ENCODE data around the gene DPP9.
"Not testable (repeated sequence)": the region's sequence is repeated elsewhere in the genome, so short reads cannot be mapped to it uniquely, and the experiment has no call there.

The DPP9 gene

DNA sequence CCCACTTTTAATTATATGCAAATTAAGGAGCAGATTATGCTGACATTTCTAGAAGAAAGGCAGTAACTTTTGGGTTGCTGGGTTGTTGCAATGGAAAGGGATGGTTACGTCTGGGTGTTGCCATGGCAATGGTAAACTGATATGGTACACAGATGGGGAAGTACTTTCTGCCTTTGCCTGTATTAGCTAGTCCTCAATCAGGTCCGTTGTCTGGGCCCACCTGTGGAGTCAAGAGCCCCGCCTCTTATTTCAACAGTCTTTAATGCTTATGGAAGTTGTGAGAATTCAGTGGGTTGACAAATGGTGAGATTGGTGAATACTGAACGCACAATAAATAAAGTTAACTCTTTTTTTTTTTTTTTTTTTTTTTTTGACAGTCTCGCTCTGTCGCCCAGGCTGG is 30.6 kb upstream of the DPP9 start:
- no peak overlapping the region for H3K9ac ChIP-seq (ENCODE audit: low read length)
- no peak overlapping the region for H3K27ac ChIP-seq (ENCODE audit: low read length)
- peaks cover 8% of the 10 kb centered on the region for H3K27me3 ChIP-seq (ENCODE audit: control insufficient read depth, insufficient read depth, low read length)
- no peaks in the 10 kb centered on the region for H3K9me3 ChIP-seq (ENCODE audit: control insufficient read depth, low read depth, low read length)
- no peaks in the 10 kb centered on the region for H3K36me3 ChIP-seq (ENCODE audit: control insufficient read depth, low read depth, low read length)
- H3K4me1 ChIP-seq (ENCODE audit: control insufficient read depth, low read depth, low read length) = no peaks in the 10 kb centered on the region
- H3K4me3 ChIP-seq (ENCODE audit: low read length) = no peak overlapping the region

DNA sequence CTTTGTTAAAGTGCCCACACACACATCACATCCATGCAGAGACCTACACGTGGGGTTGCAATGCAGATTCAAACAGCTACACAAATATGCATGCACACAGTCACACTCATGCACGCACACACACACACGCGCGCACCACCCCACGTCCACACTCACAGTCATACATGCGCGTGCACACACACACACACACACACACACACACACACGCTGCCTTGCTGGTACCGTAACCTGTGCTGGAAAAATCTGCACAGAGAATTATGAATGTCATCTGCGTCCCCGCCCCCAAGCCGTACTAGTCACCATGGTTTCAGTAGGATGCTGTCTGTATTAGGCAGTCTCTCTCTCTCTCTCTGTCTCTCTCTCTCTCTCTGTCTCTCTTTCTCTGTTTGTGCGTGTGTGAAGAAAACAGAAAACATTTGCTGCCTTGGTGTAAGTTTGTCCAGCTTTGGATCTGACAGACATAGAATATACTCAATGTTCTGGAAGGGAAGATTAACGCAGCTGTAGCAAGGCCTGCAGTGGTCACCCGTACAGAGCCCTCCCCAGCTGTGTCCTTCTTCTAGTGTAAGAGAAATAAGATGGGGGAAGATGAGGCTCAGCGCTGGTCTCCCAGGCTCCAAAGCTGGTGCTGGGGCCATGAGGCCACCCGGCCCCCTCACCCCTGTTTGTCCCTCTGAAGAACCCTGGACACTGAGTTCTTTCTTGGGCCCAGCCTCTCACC is 26.4 kb upstream of the DPP9 start:
- H3K27me3 ChIP-seq (ENCODE audit: control insufficient read depth, insufficient read depth, low read length) = no peaks in the 10 kb centered on the region
- no peak overlapping the region for H3K27ac ChIP-seq (ENCODE audit: low read length)
- H3K36me3 ChIP-seq (ENCODE audit: control insufficient read depth, low read depth, low read length) = no peaks in the 10 kb centered on the region
- H3K4me3 ChIP-seq (ENCODE audit: low read length) = no peak overlapping the region
- no peak overlapping the region for H3K9ac ChIP-seq (ENCODE audit: low read length)
- no peaks in the 10 kb centered on the region for H3K9me3 ChIP-seq (ENCODE audit: control insufficient read depth, low read depth, low read length)
- no peaks in the 10 kb centered on the region for H3K4me1 ChIP-seq (ENCODE audit: control insufficient read depth, low read depth, low read length)

DNA sequence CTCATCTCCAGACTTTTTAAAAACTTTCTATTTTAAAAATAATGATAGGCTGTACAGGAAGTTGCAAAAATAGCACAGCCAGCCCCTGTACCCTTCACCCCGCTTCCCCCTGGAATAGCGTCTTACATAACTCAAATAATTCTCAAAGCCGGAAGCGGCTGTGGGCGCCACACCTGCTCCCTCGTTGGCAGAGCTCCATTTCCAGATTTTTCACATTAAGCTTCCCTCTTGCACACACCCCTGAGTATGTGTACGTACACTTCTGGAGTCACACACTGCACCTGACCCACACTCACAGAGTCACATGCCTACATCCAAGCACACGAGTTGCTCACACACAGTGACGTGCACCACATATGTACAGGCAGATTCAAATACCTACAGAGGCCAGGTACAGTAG is 24.9 kb upstream of the DPP9 start:
- Histone ChIP-seq H3K36me3 (ENCODE audit: control insufficient read depth, low read depth, low read length) (no peaks in the 10 kb centered on the region), H3K4me3 (ENCODE audit: low read length) (no peak overlapping the region), H3K9me3 (ENCODE audit: control insufficient read depth, low read depth, low read length) (no peaks in the 10 kb centered on the region), H3K27me3 (ENCODE audit: control insufficient read depth, insufficient read depth, low read length) (no peaks in the 10 kb centered on the region), H3K27ac (ENCODE audit: low read length) (no peak overlapping the region), H3K4me1 (ENCODE audit: control insufficient read depth, low read depth, low read length) (no peaks in the 10 kb centered on the region), H3K9ac (ENCODE audit: low read length) (no peak overlapping the region)

DNA sequence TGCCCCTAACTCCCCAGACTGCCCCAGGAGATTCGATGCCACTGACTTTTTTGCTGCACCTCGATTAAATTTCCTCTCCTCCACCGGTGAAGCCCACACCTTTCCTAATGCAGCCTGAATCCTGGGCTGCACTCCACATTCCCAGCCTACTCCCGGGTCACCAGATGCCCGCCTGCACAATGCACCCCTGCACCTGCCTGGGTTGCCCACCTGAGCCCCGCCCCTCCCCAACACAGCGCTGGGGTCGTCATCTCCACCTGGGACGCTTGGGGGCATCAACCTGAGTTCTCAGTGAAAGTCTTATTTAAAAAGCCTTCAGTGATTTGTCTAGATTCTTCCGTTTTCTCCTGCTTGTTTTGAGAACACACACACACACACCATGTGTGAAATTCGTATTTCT is 24.5 kb upstream of the DPP9 start:
- Histone ChIP-seq H3K36me3 (ENCODE audit: control insufficient read depth, low read depth, low read length) (no peaks in the 10 kb centered on the region), H3K27ac (ENCODE audit: low read length) (no peak overlapping the region), H3K4me3 (ENCODE audit: low read length) (no peak overlapping the region), H3K27me3 (ENCODE audit: control insufficient read depth, insufficient read depth, low read length) (no peaks in the 10 kb centered on the region), H3K9me3 (ENCODE audit: control insufficient read depth, low read depth, low read length) (no peaks in the 10 kb centered on the region), H3K9ac (ENCODE audit: low read length) (no peak overlapping the region), H3K4me1 (ENCODE audit: control insufficient read depth, low read depth, low read length) (peaks cover 3% of the 10 kb centered on the region)

DNA sequence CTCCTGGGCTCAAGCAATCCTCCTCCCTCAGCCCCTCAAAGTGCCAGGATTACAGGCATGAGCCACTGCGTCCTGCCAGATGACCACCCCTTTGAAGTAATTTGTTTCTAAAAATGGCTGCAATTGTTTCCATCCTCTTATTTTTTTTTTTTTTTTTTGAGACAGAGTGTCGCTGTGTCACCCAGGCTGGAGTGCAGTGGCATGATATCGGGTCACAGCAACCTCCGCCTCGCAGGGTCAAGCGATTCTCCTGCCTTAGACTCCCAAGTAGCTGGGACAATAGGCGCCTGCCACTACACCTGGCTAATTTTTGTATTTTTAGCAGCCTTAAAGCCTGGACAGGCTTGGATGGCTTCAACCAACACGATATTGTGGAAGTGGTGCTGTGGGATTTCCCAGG is 22.3 kb upstream of the DPP9 start:
- Histone ChIP-seq H3K36me3 (ENCODE audit: control insufficient read depth, low read depth, low read length) (no peaks in the 10 kb centered on the region), H3K4me1 (ENCODE audit: control insufficient read depth, low read depth, low read length) (peaks cover 10% of the 10 kb centered on the region), H3K9ac (ENCODE audit: low read length) (no peak overlapping the region), H3K27me3 (ENCODE audit: control insufficient read depth, insufficient read depth, low read length) (no peaks in the 10 kb centered on the region), H3K9me3 (ENCODE audit: control insufficient read depth, low read depth, low read length) (no peaks in the 10 kb centered on the region), H3K27ac (ENCODE audit: low read length) (no peak overlapping the region), H3K4me3 (ENCODE audit: low read length) (no peak overlapping the region)

DNA sequence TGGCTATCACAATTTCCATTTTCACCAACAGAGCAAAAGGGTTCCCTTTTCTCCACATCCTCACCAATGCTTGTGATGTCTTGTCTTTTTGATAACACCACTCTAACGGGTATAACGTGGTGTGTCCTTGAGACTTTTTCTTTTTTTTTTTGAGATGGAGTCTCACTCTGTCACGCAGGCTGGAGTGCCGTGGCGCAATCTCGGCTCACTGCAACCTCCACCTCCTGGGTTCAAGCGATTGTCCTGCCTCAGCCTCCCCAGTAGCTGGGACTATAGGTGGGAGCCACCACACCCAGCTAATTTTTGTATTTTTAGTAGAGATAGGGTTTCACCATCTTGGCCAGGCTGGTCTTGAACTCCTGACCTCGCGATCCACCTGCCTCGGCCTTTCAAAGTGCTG is 21.5 kb upstream of the DPP9 start:
- not testable (repeated sequence) for H3K27ac ChIP-seq (ENCODE audit: low read length); H3K9me3 ChIP-seq (ENCODE audit: control insufficient read depth, low read depth, low read length); H3K9ac ChIP-seq (ENCODE audit: low read length); H3K36me3 ChIP-seq (ENCODE audit: control insufficient read depth, low read depth, low read length); H3K4me3 ChIP-seq (ENCODE audit: low read length); H3K27me3 ChIP-seq (ENCODE audit: control insufficient read depth, insufficient read depth, low read length); H3K4me1 ChIP-seq (ENCODE audit: control insufficient read depth, low read depth, low read length)

DNA sequence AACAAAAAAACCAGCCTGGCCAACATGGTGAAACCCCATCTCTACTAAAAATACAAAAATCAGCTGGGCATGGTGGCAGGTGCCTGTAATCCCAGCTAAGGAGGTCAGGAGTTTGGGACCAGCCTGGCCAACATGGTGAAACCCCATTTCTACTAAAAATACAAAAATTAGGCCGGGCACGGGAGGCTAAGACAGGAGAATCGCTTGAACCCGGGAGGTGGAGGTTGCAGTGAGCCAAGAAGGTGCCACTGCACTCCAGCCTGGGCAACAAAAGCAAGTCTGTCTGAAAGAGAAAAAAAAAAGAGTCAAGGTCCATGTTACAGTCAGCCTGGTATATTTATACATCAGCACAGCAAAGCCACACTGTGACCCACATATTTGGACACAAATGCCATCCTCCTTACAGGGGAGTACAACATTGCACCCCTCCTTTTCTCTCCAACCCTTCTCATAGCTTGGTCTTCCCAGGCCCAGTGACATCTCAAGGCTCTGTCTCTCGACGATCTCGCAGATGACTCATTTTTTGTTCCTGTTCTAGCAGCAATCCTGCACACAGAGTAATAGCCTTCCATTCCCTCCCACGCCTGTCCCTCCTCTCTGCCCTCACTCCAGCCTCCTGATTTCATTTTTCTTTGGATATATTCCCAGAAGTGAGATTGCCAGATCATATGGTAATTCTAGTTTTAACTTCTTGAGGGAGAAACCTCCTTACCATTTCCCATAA is 21.0 kb upstream of the DPP9 start:
- no peak overlapping the region for H3K27ac ChIP-seq (ENCODE audit: low read length)
- H3K4me3 ChIP-seq (ENCODE audit: low read length) = no peak overlapping the region
- no peaks in the 10 kb centered on the region for H3K27me3 ChIP-seq (ENCODE audit: control insufficient read depth, insufficient read depth, low read length)
- H3K36me3 ChIP-seq (ENCODE audit: control insufficient read depth, low read depth, low read length) = no peaks in the 10 kb centered on the region
- no peak overlapping the region for H3K9ac ChIP-seq (ENCODE audit: low read length)
- no peaks in the 10 kb centered on the region for H3K9me3 ChIP-seq (ENCODE audit: control insufficient read depth, low read depth, low read length)
- peaks cover 10% of the 10 kb centered on the region for H3K4me1 ChIP-seq (ENCODE audit: control insufficient read depth, low read depth, low read length)

DNA sequence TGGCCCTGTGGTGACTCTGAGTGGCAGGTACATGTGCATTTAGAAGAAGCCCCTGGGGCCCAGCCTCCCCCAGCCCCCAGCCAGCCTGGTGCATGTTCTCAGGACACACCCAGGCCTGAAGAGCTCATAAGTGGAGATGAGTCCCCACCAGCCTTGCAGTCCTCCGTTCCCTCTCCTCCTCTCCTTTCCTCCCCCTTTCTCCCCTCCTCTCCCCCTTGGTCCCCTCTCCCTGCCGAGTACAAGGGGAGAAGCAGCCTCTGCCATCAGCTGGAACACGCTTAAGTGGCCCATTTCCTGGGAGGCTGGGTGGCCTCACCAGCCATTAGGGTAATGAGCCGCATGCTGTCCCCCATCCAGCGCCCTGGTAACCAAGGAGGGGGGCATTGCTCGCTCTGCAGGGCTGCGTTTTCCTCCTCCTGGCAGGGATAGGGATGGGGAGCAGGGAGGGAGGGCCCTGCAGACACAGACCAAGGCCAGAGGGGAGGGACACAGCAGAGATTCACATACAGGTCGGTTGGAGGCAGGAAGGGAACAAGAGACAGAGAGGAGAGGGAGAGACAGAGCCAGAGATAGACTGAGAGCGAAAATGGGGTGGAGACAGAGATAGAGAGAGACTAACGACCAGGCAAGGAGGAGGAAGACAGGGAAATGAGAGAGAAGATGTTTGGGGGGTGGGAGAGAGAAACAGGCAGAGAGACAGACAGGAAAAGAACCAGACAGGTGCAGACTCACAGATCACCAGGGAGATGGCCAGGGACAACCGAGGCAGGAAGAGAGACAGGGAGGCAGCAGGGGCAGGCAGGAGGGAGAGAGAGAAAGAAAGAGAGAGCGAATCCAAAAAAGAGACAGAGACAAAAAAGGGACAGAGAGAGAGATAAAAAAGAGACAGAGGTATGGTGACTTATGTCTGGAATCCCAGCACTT is 19.3 kb upstream of the DPP9 start:
- Histone ChIP-seq H3K27me3 (ENCODE audit: control insufficient read depth, insufficient read depth, low read length) (no peaks in the 10 kb centered on the region), H3K36me3 (ENCODE audit: control insufficient read depth, low read depth, low read length) (no peaks in the 10 kb centered on the region), H3K9ac (ENCODE audit: low read length) (no peak overlapping the region), H3K27ac (ENCODE audit: low read length) (no peak overlapping the region), H3K4me1 (ENCODE audit: control insufficient read depth, low read depth, low read length) (peaks cover 15% of the 10 kb centered on the region), H3K9me3 (ENCODE audit: control insufficient read depth, low read depth, low read length) (no peaks in the 10 kb centered on the region), H3K4me3 (ENCODE audit: low read length) (peak overlapping the region; percentile 27)

DNA sequence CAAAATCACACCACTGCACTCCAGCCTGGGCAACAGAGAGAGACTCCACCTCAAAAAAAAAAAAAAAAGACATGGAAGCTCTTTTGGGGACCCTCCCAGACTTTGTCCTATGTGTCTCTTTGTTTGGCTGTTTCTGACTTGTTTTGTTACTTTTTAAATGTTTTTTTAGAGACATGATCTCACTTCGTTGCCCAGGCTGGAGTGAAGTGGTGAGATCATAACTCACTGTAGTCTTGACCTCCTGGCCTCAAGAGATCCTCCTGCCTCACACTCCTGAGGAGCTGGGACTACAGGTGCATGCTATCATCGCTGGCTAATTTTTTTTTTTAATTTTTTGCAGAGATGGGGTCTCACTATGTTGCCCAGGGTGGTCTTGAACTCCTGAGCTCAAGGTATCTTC is 16.4 kb upstream of the DPP9 start:
- Histone ChIP-seq H3K27ac (ENCODE audit: low read length) (no peak overlapping the region), H3K4me1 (ENCODE audit: control insufficient read depth, low read depth, low read length) (peaks cover 16% of the 10 kb centered on the region), H3K36me3 (ENCODE audit: control insufficient read depth, low read depth, low read length) (no peaks in the 10 kb centered on the region), H3K4me3 (ENCODE audit: low read length) (no peak overlapping the region), H3K9me3 (ENCODE audit: control insufficient read depth, low read depth, low read length) (no peaks in the 10 kb centered on the region), H3K9ac (ENCODE audit: low read length) (no peak overlapping the region), H3K27me3 (ENCODE audit: control insufficient read depth, insufficient read depth, low read length) (no peaks in the 10 kb centered on the region)

DNA sequence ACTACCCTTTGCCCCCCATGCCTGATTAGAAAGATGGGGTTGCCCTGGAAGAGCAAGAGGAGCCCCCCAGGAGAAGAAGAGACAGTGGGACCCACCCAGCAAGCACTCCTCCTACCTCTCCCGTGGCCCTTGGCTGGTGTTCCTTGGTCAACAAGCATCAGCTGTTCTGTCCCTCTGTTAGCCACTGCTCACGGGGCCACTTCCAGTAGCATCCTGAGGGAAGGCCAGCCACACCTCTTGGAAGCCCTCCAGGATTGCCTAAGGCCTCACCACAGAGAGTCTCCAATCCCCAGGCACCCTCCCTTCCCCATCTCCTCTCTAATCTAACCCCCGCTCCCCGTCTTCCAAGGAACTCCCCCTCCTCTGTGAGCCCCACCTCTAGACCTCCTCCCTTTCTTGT is 15.1 kb upstream of the DPP9 start:
- peaks cover 16% of the 10 kb centered on the region for H3K4me1 ChIP-seq (ENCODE audit: control insufficient read depth, low read depth, low read length)
- H3K27me3 ChIP-seq (ENCODE audit: control insufficient read depth, insufficient read depth, low read length) = no peaks in the 10 kb centered on the region
- H3K27ac ChIP-seq (ENCODE audit: low read length) = no peak overlapping the region
- no peak overlapping the region for H3K4me3 ChIP-seq (ENCODE audit: low read length)
- no peaks in the 10 kb centered on the region for H3K9me3 ChIP-seq (ENCODE audit: control insufficient read depth, low read depth, low read length)
- H3K9ac ChIP-seq (ENCODE audit: low read length) = no peak overlapping the region
- no peaks in the 10 kb centered on the region for H3K36me3 ChIP-seq (ENCODE audit: control insufficient read depth, low read depth, low read length)

DNA sequence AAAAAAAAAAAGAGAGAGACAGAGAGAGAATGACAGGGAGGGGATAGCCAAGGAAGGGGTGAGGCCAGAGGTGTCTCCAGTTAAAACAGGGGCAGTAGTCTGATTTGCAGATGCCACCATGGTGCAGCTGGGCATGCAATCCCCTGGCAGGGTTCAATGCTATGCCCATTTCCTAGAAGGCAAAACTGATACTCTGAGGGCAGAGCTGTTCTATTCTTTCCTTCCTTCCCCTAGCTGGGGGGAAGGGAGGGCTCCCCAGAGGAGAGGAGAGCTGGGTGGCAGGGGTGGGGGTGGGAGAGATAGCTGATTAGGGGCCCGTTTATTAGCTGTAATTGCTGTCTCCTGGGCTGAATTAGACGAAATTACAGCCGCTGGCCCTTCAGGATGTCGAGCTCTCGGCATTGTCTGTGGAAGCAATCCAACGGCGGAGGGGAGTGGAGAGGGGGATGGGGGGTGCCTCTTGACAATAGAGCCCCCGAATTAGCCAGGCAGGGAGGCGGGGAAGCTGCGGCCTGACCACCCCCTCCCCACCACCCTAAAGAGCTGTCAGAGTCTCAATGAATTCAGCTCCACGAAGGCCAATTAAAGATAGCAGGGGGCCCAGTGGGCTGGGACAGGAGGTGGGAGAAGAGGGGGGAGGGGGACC is 14.4 kb upstream of the DPP9 start:
- H3K9ac ChIP-seq (ENCODE audit: low read length) = no peak overlapping the region
- peaks cover 12% of the 10 kb centered on the region for H3K4me1 ChIP-seq (ENCODE audit: control insufficient read depth, low read depth, low read length)
- H3K36me3 ChIP-seq (ENCODE audit: control insufficient read depth, low read depth, low read length) = no peaks in the 10 kb centered on the region
- H3K27ac ChIP-seq (ENCODE audit: low read length) = no peak overlapping the region
- no peaks in the 10 kb centered on the region for H3K27me3 ChIP-seq (ENCODE audit: control insufficient read depth, insufficient read depth, low read length)
- H3K4me3 ChIP-seq (ENCODE audit: low read length) = no peak overlapping the region
- no peaks in the 10 kb centered on the region for H3K9me3 ChIP-seq (ENCODE audit: control insufficient read depth, low read depth, low read length)

Measured in iPS-18a (cell line).